Suppressor macrophage (primary cell): ENCODE results near the gene SH3BGR.
"Not testable (repeated sequence)": the region's sequence is repeated elsewhere in the genome, so short reads cannot be mapped to it uniquely, and the experiment has no call there.

Experiments
- DNase-seq, 4 experiments: peaks; one replicate each; pipeline ENCODE4 v3.0.0-alpha.2; 2020 to 2022
- total RNA-seq, 17 experiments: gene quantifications; one replicate each; lab custom pipeline; 2026; ENCODE audit warnings: mixed read lengths in 6 of 17, inconsistent platforms in 3 of 17; lab: John Stamatoyannopoulos, UW

SH3BGR gene
- total RNA-seq: 0 to 0.66 (median 0.07) reads per million in 17 experiments

GRCh38 chr21:39451332-39452206 is at the start of gene SH3BGR:
SH3BGR (plus strand) TSS chr21:39451970; CDS start chr21:39452097, 127 bp downstream.
- DNase-seq: no peak

- no peak for DNase-seq
Measured at GRCh38 chr21:39406065-39406464, 45.7 kb upstream of the SH3BGR start.

DNA sequence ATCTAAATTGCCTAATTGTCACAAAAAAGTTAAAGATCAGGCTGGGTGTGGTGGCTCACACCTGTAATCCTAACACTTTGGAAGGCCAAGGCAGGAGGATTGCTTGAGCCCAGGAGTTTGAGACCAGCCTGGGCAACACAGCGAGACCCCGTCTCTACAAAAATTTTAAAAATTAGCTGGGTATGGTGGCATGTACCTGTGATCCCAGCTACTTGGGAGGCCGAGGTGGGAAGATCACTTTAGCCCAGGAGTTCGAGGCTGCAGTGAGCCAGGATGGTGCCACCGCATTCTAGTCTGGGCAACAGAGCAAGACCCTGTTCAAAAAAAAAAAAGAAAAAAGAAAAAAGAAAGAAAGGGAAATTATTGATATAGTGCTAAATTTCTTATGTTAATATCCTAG is 32.6 kb upstream of the SH3BGR start:
- DNase-seq: not testable (repeated sequence)

DNA sequence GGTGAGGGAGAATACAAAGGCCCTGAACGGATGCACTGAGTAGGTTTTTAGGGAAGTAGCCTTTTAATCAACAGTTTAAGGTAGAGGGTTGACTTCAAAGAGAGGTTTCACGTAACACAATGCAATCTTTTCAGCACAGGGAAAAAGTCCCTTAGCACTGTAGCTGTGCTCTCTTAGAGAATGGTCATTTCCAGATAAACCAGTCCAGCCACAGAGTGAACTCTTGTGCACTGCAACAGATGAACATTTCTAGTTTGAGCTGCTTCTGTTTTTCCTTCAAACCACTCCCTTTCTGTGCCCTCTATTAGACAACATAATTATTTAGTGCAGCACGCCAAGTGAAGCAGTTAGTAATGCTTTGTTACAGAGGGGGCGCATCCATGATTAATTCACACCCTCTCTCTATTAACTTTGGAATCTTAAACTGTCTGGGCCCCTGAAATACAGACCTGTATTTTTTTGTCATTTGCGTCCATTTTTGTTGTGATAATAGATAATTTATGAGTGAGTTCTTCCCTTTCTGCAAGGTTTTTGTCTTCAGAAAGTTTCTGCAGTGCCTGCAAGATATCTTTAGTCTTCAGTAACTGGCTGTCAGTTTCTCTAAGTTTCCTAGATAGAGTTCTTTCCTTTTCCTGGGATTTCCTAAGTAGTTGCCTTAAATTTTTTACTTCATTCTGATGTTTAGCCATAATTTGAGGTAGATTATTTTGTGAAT is 29.1 kb upstream of the SH3BGR start:
- no peak for DNase-seq

GRCh38 chr21:39429445-39429844 is 22.3 kb upstream of the SH3BGR start:
- DNase-seq: no peak

DNA sequence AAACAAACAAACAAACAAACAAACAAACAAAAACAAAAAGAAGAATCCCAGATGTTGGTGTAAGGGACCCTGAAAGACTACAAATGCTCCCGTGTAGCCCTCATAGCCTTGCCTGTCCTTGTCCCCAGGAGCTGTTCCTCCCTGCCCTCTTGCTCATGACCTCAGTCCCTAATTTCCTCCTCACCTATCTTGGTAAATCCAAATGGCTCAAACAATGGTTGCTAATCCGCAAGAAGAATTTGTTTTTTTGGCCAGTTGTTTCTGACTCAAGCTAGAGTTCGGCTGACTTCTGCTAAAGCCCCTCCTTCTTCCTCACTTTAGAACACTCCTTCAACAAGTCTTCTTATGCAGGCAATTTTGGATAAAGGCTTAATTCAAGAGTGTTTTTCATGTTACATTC is 21.8 kb upstream of the SH3BGR start:
- DNase-seq: no peak

DNA sequence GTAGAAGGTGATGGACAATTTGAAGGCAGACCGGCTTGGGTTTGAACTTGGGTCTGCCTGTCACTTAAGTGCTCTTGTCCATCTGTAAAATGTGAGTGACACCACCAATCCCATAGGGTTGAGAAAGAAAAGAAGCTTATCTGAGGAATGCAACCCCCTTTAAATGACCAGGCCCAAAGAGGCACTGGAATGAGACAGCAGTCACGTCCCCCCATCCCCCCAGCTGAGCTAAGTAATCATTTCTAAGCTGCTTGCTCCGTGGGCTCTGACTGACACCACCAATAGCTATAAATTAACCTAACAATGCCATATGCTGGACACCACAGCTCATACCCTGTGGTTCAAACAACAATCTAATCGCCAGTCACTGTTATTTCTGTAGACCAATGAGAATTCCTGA is 21.3 kb upstream of the SH3BGR start:
- DNase-seq: no peak

DNA sequence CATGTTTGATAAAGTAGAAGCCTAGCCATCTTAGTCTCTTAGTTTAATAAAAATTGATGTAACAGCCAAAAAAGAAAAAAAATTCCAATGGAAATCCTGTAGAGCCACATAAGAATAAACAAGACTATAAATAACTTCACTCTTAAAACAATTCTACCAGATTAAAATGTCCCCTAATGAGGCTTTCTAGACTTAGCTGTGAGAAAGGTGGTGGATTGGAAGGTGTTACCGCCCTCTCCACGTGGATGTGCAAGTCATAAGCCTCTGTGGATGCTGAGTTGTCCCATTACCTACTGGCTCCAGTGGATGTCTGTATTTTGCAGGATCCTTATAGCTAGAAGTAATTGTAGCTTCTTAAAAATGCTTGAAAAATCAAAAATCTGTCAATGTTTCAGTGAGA is 20.8 kb upstream of the SH3BGR start:
- DNase-seq: no peak

GRCh38 chr21:39434950-39435349 is 16.8 kb upstream of the SH3BGR start:
- no peak for DNase-seq

GRCh38 chr21:39439232-39439631 is 12.5 kb upstream of the SH3BGR start:
- no peak for DNase-seq

DNA sequence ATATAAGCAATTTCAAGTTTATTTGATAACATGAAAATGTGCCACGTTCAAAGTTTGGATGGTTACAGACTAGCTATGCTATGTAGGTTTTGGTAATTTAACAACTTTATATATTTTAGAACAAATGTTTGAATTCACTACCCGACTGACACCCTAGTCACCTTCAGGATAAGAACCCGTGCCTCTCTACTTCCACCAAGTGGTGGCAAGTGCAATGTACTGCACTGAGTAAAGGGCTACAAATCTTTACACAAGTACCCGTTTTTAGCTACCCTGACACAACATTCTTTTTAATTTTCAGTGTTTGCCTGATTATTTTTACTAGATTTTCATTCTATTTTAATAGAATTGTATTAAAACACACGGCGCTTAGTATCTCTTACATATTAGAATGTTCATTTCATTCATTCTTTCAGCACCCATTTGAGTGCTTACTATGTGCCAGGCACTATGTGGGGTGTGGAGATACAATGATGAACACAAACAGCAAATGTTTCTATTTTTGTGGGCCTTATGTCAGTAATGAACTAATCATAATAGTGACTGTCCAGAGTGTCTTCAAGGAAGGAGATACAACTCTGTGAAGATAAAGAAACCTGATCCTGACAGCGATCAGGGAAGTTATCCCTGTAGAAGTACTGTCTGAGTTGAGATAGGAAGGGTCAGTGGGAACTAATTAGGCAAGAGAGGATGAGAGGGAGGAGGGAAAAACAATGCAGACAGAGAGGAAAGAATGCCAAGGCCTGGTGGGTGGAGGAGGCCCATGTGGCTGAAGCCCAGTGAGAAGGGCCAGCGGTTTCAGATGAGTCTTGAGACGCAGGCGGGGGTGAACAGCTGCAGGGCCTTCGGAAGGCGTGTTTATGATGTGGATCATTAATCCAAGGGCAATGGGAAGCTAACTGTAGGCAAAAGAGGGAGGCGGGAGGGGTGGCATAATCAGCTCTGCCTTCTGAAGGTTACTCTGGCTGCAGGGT is 10.0 kb upstream of the SH3BGR start:
- DNase-seq: peak; percentile 45 to 69 (median 66)

DNA sequence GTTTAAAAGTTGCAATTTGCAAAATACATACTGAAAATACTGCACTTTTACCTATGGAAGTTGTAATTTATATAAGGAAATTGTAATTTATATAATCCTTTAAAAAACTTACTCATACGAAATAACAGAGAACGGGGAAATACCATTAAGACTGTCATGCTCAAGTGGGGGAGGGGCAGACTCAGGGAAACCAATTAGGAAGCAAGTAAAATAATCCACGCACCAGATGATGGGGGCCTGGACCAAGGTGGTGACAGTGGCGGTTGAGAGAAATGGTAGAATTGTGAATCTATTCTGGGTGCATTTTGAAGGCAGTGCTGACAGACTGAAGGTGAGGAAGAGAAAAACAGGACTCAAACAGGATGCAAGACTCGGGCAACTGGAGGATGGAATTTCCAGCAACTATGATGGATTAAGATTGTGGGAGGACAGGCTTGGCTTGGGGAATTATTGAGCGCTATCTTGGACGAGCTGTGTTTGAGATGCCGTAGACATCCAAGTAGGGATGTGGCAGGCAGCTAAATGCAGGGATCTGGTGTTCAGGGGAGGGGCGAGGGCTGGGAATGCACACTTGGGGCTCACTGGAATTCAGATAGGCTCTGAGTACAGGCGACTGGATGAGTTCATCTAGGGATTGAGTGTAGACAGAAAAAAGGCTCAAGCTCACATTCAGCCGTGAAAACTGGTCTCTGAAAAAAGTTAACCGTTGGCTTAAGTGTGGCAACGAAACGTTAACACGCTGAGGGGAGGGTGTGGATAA is 7.2 kb upstream of the SH3BGR start:
- peak in 1 of 4 experiments; percentile 10 for DNase-seq

DNA sequence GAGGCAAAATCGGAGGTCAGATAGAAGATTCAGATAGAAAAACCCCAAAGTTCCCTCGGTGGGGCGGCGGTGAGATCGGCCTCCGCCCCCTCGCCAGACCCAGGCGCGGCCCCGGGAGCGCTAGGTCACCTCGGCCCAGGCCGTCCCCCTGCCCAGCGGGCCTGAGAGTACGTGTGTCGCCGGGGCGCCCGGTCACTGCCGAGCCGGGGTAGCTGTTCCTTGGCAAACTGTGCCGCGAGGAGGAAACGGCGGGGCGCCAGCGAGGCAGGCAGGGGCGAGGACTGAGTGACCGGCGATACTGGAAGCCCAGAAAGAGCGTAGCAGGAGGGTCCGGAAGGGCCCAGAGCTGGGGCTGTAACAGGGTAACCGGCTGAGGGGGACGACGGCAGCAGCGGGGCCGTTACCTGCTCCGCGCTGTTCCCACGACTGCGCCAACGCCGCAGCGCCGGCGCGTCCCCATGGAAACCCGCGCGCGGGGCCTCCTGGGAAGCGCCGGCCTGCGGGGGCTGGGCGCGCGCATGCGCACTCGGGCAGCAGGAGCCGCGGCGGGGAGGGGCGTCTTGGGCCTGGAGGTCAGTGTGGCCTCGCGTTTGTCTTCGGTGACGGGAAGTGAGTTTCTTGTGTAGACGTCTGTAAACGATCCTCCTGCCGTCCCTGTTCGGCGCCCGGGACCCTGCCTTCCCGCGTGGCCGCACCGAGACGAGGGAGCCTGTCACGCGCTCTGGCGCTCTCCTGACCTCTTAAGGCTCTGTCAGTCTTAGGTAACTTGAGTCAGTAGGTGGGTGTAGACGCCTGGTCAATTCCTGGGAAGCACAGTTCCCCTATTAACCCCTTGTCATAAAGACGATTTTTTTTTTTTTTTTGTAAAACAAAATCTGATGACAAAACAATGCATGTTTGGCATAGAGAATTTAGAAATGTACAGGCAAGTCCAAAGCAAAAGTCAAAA is 6.2 kb upstream of the SH3BGR start, which contains the start of gene LCA5L:
LCA5L (minus strand) TSS at position 458 of the 949 bp plus-strand sequence. CDS start 17,285 bp downstream, outside the sequence.
- peak; percentile 95 to 98 (median 98) for DNase-seq

GRCh38 chr21:39447264-39447663 is 4.5 kb upstream of the SH3BGR start:
- no peak for DNase-seq

DNA sequence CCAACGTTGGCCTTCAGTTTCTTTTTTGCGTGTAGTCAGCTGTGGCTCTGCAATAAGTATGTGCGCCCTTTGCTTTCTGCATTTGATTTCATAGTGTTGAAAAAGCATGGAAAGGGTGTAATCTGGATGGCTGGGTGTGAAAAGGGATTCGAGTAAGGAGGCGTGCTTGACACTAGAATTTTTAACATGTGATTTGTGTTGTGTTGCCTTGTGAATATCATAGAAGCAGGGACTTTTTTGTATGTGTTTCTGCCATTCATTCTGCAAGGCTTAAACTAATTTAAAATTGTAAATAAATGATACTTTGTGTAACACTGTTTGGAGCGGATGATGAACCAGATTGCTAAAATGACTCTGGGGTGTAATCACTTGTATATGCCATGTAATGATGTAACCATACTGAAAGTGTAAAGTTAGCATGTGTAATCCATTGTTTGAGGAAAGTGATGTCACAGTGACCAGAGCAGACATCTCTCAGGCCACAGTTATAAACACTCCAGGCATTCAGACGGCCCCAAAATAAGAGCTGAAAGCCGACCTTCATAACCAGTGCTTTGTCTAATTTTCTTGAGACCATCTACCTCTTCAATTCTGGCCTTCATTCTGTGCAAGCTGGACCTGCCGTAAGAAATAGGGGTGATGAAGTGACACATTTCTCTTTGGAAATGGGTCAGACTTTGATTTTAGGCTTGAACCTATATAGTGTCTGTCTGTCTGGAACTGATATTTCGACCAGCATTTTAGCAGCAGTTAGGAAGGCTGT is 618 bp downstream of the SH3BGR start:
- DNase-seq: no peak

DNA sequence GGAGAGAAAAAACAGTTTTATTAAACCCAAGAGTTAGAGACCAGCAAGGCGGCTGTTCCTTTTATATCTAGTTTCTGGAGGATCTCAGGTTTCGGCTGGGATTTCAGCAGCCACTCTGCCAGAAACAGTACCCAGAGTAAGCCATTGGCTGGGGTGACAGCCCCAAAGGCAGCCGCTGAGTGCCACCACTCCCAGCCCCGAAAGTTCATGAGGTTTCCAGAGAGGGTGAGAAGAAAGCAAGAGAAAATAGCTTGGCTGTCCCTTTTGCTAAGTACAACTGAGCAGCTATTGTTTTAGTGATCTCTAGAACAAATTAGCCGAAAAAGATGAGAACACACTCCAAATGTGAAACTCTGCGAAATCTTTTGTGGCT is 1.2 kb downstream of the SH3BGR start:
- DNase-seq: no peak

- DNase-seq: peak in 3 of 4 experiments; percentile 14 to 22 (median 19)
Measured at GRCh38 chr21:39453571-39454179, 1.9 kb downstream of the SH3BGR start.

- DNase-seq: no peak
Measured at GRCh38 chr21:39454949-39455668, 3.3 kb downstream of the SH3BGR start.
